Endothelial cell of umbilical vein (primary cell): ENCODE data around the gene CD248.

Experiments used
- EZH2 ChIP-seq: IDR thresholded peaks from 2 replicates; pipeline ENCODE4 v1.6.1; 2012; ENCODE audit warnings: borderline replicate concordance, low read depth, mild to moderate bottlenecking, moderate library complexity, low read length, inconsistent platforms; ENCODE audit not compliant: severe bottlenecking
- FOS ChIP-seq: IDR thresholded peaks from 2 replicates; pipeline ENCODE4 v1.6.1; 2011; ENCODE audit warnings: mild to moderate bottlenecking, low read length, moderate library complexity, borderline replicate concordance; ENCODE audit not compliant: insufficient read depth
- GATA2 ChIP-seq: IDR thresholded peaks from 2 replicates; pipeline ENCODE4 v1.7.0; 2011; ENCODE audit warnings: low read depth, mild to moderate bottlenecking, moderate library complexity, mixed read lengths, low read length; ENCODE audit not compliant: insufficient read length, insufficient read depth
- JUN ChIP-seq: IDR thresholded peaks from 2 replicates; pipeline ENCODE4 v1.6.1; 2011; ENCODE audit warnings: borderline replicate concordance, low read depth; ENCODE audit not compliant: insufficient read length, insufficient read depth
- MYC ChIP-seq: IDR thresholded peaks from one replicate; pipeline ENCODE4 v1.6.1; 2011; ENCODE audit warnings: mild to moderate bottlenecking, low read depth, low read length
- POLR2A ChIP-seq: IDR thresholded peaks from 2 replicates; pipeline ENCODE4 v1.6.1; 2012; ENCODE audit warnings: low read depth, mild to moderate bottlenecking, control low read depth, low read length
- POLR2AphosphoS5 ChIP-seq: IDR thresholded peaks from 2 replicates; pipeline ENCODE4 v1.6.1; 2012; ENCODE audit warnings: low read depth, mild to moderate bottlenecking, control low read depth, low read length, moderate library complexity; ENCODE audit not compliant: insufficient read depth
- TF ChIP-seq, protein P1 (sequence below), 2 donors: IDR thresholded peaks; 1 replicate in 1 of 2; 2 replicates in 1 of 2; pipeline ENCODE4 v1.5.1; 2011; ENCODE audit warnings: low read length in 2 of 2, mild to moderate bottlenecking in 2 of 2, moderate library complexity in 2 of 2, control low read depth in 1 of 2, inconsistent platforms in 1 of 2, low read depth in 1 of 2; ENCODE audit not compliant: insufficient read depth in 1 of 2; ENCODE audit errors: extremely low read depth in 1 of 2
- TF ChIP-seq, protein P2 (sequence below): IDR thresholded peaks from 2 replicates; pipeline ENCODE4 v1.6.1; 2011; ENCODE audit not compliant: insufficient read depth, insufficient read length

DNA sequence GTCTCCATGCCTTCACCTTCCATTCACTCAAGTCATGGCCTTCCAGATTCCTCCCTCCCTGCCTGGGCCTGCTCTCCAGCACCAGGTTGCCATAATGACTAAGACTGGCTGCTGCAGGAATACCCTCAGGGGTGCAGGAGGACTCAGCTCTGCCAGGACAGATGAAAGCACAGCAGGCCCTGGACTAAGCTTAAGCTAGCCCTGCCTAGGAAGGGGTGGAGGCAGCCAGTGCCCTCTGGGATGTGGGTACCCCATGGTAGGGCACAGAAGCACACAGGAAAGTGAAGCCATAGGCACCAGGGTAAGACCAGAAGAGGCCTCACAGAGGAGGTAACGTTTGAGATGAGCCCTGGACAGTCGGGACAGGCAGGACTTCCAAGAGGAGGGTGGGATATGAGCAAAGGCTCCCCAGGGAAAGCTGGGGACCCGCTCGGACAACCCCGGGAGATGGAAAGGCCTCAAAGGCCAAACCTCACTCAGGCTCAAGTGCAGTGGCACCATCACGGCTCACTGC, 22.4 kb upstream of the CD248 start:
- TF ChIP-seq, protein P1, sequence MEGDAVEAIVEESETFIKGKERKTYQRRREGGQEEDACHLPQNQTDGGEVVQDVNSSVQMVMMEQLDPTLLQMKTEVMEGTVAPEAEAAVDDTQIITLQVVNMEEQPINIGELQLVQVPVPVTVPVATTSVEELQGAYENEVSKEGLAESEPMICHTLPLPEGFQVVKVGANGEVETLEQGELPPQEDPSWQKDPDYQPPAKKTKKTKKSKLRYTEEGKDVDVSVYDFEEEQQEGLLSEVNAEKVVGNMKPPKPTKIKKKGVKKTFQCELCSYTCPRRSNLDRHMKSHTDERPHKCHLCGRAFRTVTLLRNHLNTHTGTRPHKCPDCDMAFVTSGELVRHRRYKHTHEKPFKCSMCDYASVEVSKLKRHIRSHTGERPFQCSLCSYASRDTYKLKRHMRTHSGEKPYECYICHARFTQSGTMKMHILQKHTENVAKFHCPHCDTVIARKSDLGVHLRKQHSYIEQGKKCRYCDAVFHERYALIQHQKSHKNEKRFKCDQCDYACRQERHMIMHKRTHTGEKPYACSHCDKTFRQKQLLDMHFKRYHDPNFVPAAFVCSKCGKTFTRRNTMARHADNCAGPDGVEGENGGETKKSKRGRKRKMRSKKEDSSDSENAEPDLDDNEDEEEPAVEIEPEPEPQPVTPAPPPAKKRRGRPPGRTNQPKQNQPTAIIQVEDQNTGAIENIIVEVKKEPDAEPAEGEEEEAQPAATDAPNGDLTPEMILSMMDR (IDR thresholded peaks at IDR 0.05; ENCODE audit: extremely low read depth in 1 of 2, insufficient read depth in 1 of 2, low read depth in 1 of 2, low read length in 2 of 2), result no peak
- TF ChIP-seq POLR2A, result no peak
- TF ChIP-seq EZH2, result no peak
- TF ChIP-seq, protein P2, sequence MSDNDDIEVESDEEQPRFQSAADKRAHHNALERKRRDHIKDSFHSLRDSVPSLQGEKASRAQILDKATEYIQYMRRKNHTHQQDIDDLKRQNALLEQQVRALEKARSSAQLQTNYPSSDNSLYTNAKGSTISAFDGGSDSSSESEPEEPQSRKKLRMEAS, result no peak
- no peak for TF ChIP-seq POLR2AphosphoS5
- no peak for TF ChIP-seq FOS
- TF ChIP-seq MYC, result no peak
- no peak for TF ChIP-seq JUN
- no peak for TF ChIP-seq GATA2
